SKM-1 (cell line): Measurements from ENCODE around the gene RNASE4.
"Not testable (repeated sequence)": the region's sequence is repeated elsewhere in the genome, so short reads cannot be mapped to it uniquely, and the experiment has no call there.

Source experiments
- DNase-seq: peaks from one replicate; lab custom pipeline; 2025; ENCODE audit not compliant: unreplicated experiment; lab: John Stamatoyannopoulos, UW

RNASE4 gene

GRCh38 chr14:20683891-20684661 lies at the start of gene RNASE4:
Gene RNASE4 (plus strand): TSS chr14:20684560. CDS start chr14:20699372, 14,812 bp downstream.
- DNase-seq: peak; percentile 59

- DNase-seq: no peak
These were observed 42.8 kb upstream of the RNASE4 start, which contains the start of gene OR6S1 for GRCh38 chr14:20641591-20641990. Gene OR6S1 (minus strand): TSS chr14:20641691. CDS start chr14:20641691, 0 bp downstream.

- no peak for DNase-seq
These were observed 42.2 kb upstream of the RNASE4 start for GRCh38 chr14:20642182-20642581.

GRCh38 chr14:20642755-20643154 lies 41.6 kb upstream of the RNASE4 start:
- DNase-seq: not testable (repeated sequence)

- DNase-seq: no peak
These were observed 39.8 kb upstream of the RNASE4 start for GRCh38 chr14:20644520-20644919.

GRCh38 chr14:20645481-20645880 lies 38.9 kb upstream of the RNASE4 start:
- DNase-seq: no peak

- no peak for DNase-seq
These were observed 31.1 kb upstream of the RNASE4 start for GRCh38 chr14:20652996-20653975.

- DNase-seq: no peak
These were observed 28.5 kb upstream of the RNASE4 start for GRCh38 chr14:20655851-20656250.

- no peak for DNase-seq
These were observed 28.1 kb upstream of the RNASE4 start for GRCh38 chr14:20656274-20656673.

- no peak for DNase-seq
These were observed 26.8 kb upstream of the RNASE4 start for GRCh38 chr14:20657216-20658211.

GRCh38 chr14:20658246-20658645 lies 26.1 kb upstream of the RNASE4 start:
- no peak for DNase-seq

GRCh38 chr14:20659336-20659735 lies 25.0 kb upstream of the RNASE4 start:
- DNase-seq: no peak

- DNase-seq: no peak
These were observed 24.5 kb upstream of the RNASE4 start for GRCh38 chr14:20659813-20660395.

GRCh38 chr14:20661197-20661596 lies 23.2 kb upstream of the RNASE4 start:
- DNase-seq: no peak

GRCh38 chr14:20662968-20663732 lies 21.2 kb upstream of the RNASE4 start:
- peak; percentile 12 for DNase-seq

- not testable (repeated sequence) for DNase-seq
These were observed 17.9 kb upstream of the RNASE4 start for GRCh38 chr14:20666400-20666961.

GRCh38 chr14:20667957-20668356 lies 16.4 kb upstream of the RNASE4 start:
- DNase-seq: no peak

- DNase-seq: no peak
These were observed 15.4 kb upstream of the RNASE4 start for GRCh38 chr14:20668969-20669368.
